Gastrocnemius medialis (tissue), 4 donors: ENCODE measurements around the gene CNKSR3. TPM values are rescaled to one million over a fixed set of nuclear protein-coding genes. Genes with fewer than 3 reads are reported as not detected.

Experiments used
- ATAC-seq, 2 donors: fragments of 150-250 bp; one replicate each; pipeline ENCODE4 v1.9.1; 2016
- DNase-seq, 2 donors: peaks; one replicate each; pipeline ENCODE4 v3.0.0-alpha.2; 2019
- H3K27ac ChIP-seq, 4 donors: fragments of 200-600 bp; sonication (generic); 1 replicate in 1 of 4; 2 replicates in 3 of 4; pipeline ENCODE4 v1.5.1; 2016 to 2018; ENCODE audit warnings: mild to moderate bottlenecking in 2 of 4, moderate library complexity in 1 of 4
- H3K27me3 ChIP-seq, 3 donors: fragments of 200-600 bp; sonication (generic) in 2 of 3; 1 replicate in 1 of 3; 2 replicates in 2 of 3; pipeline versions ENCODE4 v1.5.1 to v1.6.0; 2016 to 2019; ENCODE audit warnings: mild to moderate bottlenecking in 1 of 3, moderate library complexity in 1 of 3
- H3K36me3 ChIP-seq, 2 donors: fragments of 200-600 bp; sonication (generic) in 1 of 2; one replicate each; pipeline ENCODE4 v1.5.1; 2017 to 2018
- H3K4me1 ChIP-seq, 2 donors: fragments of 200-600 bp; sonication (generic) in 1 of 2; one replicate each; pipeline ENCODE4 v1.5.1; 2016 to 2017; ENCODE audit warnings: mild to moderate bottlenecking in 2 of 2
- H3K4me3 ChIP-seq, 4 donors: fragments of 200-600 bp; sonication (generic) in 3 of 4; 1 replicate in 1 of 4; 2 replicates in 3 of 4; pipeline ENCODE4 v1.5.1; 2016 to 2019; ENCODE audit warnings: mild to moderate bottlenecking in 2 of 4
- H3K9me3 ChIP-seq, 3 donors: fragments of 200-600 bp; sonication (generic) in 2 of 3; 1 replicate in 1 of 3; 2 replicates in 2 of 3; pipeline ENCODE4 v1.5.1; 2016 to 2019
- POLR2A ChIP-seq, 2 donors: fragments of 450-650 bp; IDR thresholded peaks; one replicate each; pipeline ENCODE4 v1.6.1; 2017; ENCODE audit warnings: antibody characterized with exemption in 2 of 2, mild to moderate bottlenecking in 2 of 2, moderate library complexity in 2 of 2
- in situ Hi-C, 4 donors: fragments of 200-750 bp; cut with MboI; loops; one replicate each; pipeline versions ENCODE4 v1.15.0 to v1.8.0; 2017; ENCODE audit warnings: low sequenced_read_pairs in 4 of 4
- intact Hi-C: fragments of 100-400 bp; cut with DNase I; formaldehyde crosslinking; loops from one replicate; pipeline ENCODE4 v1.15.1; 2023; ENCODE audit warnings: low total_unique reads
- total RNA-seq, 4 donors: library from RNA; depleted of rRNA; stranded (reverse); fragments of >200 nt; gene quantifications; one replicate each; pipeline versions ENCODE4 v1.1.0 to v1.2.3, GENCODE V29; 2016
- TF ChIP-seq, protein P1 (sequence below), 5 experiments: fragments of 450-650 bp in 3 of 5; fragments of 200-600 bp in 2 of 5; sonication (generic) in 2 of 5; IDR thresholded peaks in 4 of 5; conservative IDR thresholded peaks in 1 of 5; 1 replicate in 4 of 5; 2 replicates in 1 of 5; pipeline ENCODE4 v1.5.1; 2016 to 2019; ENCODE audit warnings: antibody characterized with exemption in 5 of 5, mild to moderate bottlenecking in 3 of 5, moderate library complexity in 3 of 5

Gene CNKSR3
- total RNA-seq, 4 donors from 2014 or later, result 0.70 to 4.6 (median 2.9) TPM

DNA sequence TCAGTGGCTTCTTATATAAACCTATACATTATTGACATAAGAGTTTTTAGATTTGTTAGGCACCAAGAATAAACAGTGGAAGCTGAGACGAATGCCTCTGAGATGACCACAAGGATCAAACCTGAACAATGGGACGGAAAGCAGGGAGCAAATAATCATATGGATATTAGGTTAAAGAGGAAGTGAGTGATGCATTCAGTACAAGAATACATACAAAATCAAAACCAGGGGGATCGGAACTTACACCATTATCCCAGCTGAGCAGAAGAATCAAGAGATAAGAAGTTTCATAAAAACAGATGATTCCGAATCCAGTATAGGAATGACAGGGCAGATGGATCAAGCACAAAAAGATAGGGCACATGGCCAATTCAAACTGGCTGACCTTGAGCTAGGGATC, 21.9 kb upstream of the CNKSR3 start:
- intact Hi-C loops (no loop called here), in situ Hi-C loops (no loop called here)
- Histone ChIP-seq H3K9me3 (no peaks in the 10 kb centered on the region), H3K27ac (no peak overlapping the region), H3K4me3 (no peak overlapping the region), H3K36me3 (no peaks in the 10 kb centered on the region), H3K4me1 (no peaks in the 10 kb centered on the region), H3K27me3 (no peaks in the 10 kb centered on the region)
- ATAC-seq, result no peak
- no peak for DNase-seq
- TF ChIP-seq, protein P1, sequence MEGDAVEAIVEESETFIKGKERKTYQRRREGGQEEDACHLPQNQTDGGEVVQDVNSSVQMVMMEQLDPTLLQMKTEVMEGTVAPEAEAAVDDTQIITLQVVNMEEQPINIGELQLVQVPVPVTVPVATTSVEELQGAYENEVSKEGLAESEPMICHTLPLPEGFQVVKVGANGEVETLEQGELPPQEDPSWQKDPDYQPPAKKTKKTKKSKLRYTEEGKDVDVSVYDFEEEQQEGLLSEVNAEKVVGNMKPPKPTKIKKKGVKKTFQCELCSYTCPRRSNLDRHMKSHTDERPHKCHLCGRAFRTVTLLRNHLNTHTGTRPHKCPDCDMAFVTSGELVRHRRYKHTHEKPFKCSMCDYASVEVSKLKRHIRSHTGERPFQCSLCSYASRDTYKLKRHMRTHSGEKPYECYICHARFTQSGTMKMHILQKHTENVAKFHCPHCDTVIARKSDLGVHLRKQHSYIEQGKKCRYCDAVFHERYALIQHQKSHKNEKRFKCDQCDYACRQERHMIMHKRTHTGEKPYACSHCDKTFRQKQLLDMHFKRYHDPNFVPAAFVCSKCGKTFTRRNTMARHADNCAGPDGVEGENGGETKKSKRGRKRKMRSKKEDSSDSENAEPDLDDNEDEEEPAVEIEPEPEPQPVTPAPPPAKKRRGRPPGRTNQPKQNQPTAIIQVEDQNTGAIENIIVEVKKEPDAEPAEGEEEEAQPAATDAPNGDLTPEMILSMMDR (IDR thresholded peaks at IDR 0.05 in 4 of 5, conservative IDR thresholded peaks at IDR 0.05 in 1 of 5), result no peak
- TF ChIP-seq POLR2A (IDR thresholded peaks at IDR 0.05), result no peak

DNA sequence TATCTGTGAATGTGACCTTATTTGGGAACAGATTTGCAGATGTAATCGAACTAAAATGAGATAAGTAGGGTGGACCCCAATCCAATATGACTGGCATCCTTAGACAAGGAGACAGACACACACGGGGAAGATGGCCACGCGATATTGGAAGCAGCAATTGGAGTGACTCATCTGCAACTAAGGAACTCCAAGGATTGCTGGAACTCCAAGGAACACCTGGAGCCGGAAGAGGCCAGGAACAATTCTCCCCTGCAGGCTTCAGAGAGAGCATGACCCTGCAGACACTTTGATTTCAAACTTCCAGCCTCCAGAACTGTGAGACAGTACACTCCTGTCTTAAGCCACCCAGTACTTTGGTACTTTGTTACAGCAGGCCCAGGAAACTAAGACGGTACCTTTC, 19.5 kb upstream of the CNKSR3 start:
- Histone ChIP-seq H3K27me3 (no peaks in the 10 kb centered on the region), H3K9me3 (no peaks in the 10 kb centered on the region), H3K4me1 (no peaks in the 10 kb centered on the region), H3K4me3 (no peak overlapping the region), H3K27ac (no peak overlapping the region), H3K36me3 (no peaks in the 10 kb centered on the region)
- no peak for TF ChIP-seq POLR2A (IDR thresholded peaks at IDR 0.05)
- TF ChIP-seq, protein P1 (IDR thresholded peaks at IDR 0.05 in 4 of 5, conservative IDR thresholded peaks at IDR 0.05 in 1 of 5), result no peak
- in situ Hi-C loops (no loop called here), intact Hi-C loops (no loop called here)
- DNase-seq (no peak), ATAC-seq (no peak)

DNA sequence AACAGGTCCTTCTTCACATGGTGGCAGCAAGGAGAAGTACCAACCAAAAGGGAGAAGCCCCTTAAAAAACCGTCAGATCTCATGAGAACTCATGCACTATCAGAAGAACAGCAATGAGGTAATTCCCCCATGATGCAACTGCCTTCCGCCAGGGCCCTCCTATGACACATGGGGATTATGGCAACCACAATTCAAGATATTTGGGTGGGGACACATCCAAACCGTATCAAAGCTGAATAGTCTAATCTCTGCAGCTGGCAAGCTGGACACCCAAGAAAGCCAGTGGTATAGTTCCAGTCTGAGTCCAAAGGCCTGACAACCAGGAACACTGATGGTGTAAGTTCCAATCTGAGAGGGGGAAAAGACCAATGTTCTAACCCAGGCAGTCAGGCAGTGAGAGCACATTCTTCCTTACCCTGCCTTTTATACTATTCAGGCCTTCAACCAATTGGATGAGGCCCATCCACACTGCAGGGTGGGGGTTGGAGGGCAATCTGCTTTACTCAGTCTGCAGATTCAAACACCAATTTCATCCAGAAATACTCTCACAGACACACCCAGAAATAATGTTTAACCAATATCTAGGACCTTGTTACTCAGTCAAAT, 17.9 kb upstream of the CNKSR3 start:
- H3K27ac ChIP-seq, result no peak overlapping the region
- intact Hi-C loops (no loop called here), in situ Hi-C loops (no loop called here)
- ATAC-seq, result no peak
- H3K9me3 ChIP-seq, result no peaks in the 10 kb centered on the region
- DNase-seq, result no peak
- H3K36me3 ChIP-seq, result no peaks in the 10 kb centered on the region
- no peaks in the 10 kb centered on the region for H3K4me1 ChIP-seq
- no peak for TF ChIP-seq POLR2A (IDR thresholded peaks at IDR 0.05)
- TF ChIP-seq, protein P1 (IDR thresholded peaks at IDR 0.05 in 4 of 5, conservative IDR thresholded peaks at IDR 0.05 in 1 of 5), result no peak
- H3K27me3 ChIP-seq, result no peaks in the 10 kb centered on the region
- H3K4me3 ChIP-seq, result no peak overlapping the region

DNA sequence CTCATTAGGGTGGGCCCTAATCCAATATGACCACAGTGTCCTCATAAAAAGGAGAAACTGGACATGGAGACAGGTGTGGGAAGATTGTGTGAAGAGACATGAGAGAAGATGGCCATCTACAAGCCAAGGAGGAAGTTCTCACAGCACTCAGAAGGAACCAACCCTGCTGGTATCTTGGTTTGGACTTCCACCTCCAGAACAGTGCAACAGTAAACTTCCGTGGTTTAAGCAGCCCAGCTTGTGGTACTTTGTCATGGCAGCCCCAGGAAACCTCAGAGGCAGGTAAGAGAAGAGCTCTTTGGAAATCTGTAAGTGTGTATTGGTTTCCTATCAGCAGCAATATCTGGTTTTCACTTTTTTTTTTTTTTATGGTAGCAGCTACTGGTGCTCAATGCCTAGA, 16.5 kb upstream of the CNKSR3 start:
- TF ChIP-seq POLR2A (IDR thresholded peaks at IDR 0.05), result no peak
- TF ChIP-seq, protein P1 (IDR thresholded peaks at IDR 0.05 in 4 of 5, conservative IDR thresholded peaks at IDR 0.05 in 1 of 5), result no peak
- in situ Hi-C loops, result no loop called here
- no peak for DNase-seq

DNA sequence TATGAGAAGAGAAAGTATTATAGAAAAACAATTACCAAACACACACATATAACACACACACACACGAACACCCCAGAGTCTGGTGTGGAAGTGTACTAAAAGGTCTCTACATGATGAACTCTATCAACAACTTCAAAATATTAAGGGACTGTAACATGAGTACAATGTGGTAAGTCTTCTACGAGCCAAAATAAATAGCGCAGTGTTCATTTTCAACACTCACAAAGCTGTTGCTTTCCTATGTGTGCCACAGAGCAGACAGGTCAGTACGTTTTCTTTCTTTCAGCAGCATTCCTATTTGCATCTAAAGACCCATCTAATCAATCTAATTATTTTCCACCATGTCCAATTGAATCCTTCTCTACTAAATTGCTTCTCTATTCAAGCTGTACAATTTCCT, 12.1 kb upstream of the CNKSR3 start:
- intact Hi-C loops, result no loop called here
- in situ Hi-C loops, result loop anchor here in 1 of 4 donors (25.0 kb wide), 1 partner anchor 110 kb away; no protein-coding TSS in a partner anchor
- no peak for TF ChIP-seq POLR2A (IDR thresholded peaks at IDR 0.05)
- TF ChIP-seq, protein P1 (IDR thresholded peaks at IDR 0.05 in 4 of 5, conservative IDR thresholded peaks at IDR 0.05 in 1 of 5), result no peak
- H3K4me1 ChIP-seq, result no peaks in the 10 kb centered on the region
- ATAC-seq (no peak), DNase-seq (no peak)
- H3K27me3 ChIP-seq, result no peaks in the 10 kb centered on the region
- no peaks in the 10 kb centered on the region for H3K36me3 ChIP-seq
- no peaks in the 10 kb centered on the region for H3K9me3 ChIP-seq
- no peak overlapping the region for H3K27ac ChIP-seq
- no peak overlapping the region for H3K4me3 ChIP-seq

More for the DNA sequence above, 16.5 kb upstream of the CNKSR3 start:
- Histone ChIP-seq H3K9me3 (no peaks in the 10 kb centered on the region), H3K4me3 (no peak overlapping the region), H3K4me1 (no peaks in the 10 kb centered on the region), H3K27me3 (no peaks in the 10 kb centered on the region), H3K36me3 (no peaks in the 10 kb centered on the region), H3K27ac (no peak overlapping the region)
- intact Hi-C loops, result no loop called here
- no peak for ATAC-seq
